Measurements from ENCODE around the gene GRN.
A peak's percentile ranks its signal among the peaks of the same experiment; 100 is the strongest.

Gene GRN

GRCh38 chr17:44400226-44400847, 55.2 kb downstream of the GRN start:
- no peak overlapping the region for H3K4me3 ChIP-seq (ENCODE audit: low read length)
- peak; percentile 61 for TF ChIP-seq CTCF (conservative IDR thresholded peaks at IDR 0.05; ENCODE audit: low read length)
- DNase-seq (ENCODE audit: low read depth): peak; percentile 26
